Fibroblast of lung (primary cell): Measurements from ENCODE around the gene CLIP2. TPM values are rescaled to one million over a fixed set of nuclear protein-coding genes. Genes with fewer than 3 reads are reported as not detected.
"Not testable (repeated sequence)": the region's sequence is repeated elsewhere in the genome, so short reads cannot be mapped to it uniquely, and the experiment has no call there.

Experiments used
- DNase-seq, 2 donors: peaks; one replicate each; pipeline versions ENCODE4 v3.0.0 to v3.0.0-alpha.2; 2010; ENCODE audit warnings: low read depth in 2 of 2
- H2AFZ ChIP-seq: 2 replicates; pipeline ENCODE4 v1.5.1; 2012; ENCODE audit warnings: low read length, control low read depth, inconsistent platforms
- H3K27ac ChIP-seq: 2 replicates; pipeline ENCODE4 v1.5.1; 2011; ENCODE audit warnings: low read length, control low read depth; ENCODE audit not compliant: insufficient read depth
- H3K27me3 ChIP-seq: 2 replicates; pipeline ENCODE4 v1.5.1; 2011; ENCODE audit warnings: mild to moderate bottlenecking, low read length; ENCODE audit not compliant: control insufficient read depth, insufficient read depth
- H3K36me3 ChIP-seq: 2 replicates; pipeline ENCODE4 v1.5.1; 2011; ENCODE audit warnings: low read length; ENCODE audit not compliant: control insufficient read depth, insufficient read depth
- H3K4me1 ChIP-seq: 2 replicates; pipeline ENCODE4 v1.5.1; 2011; ENCODE audit warnings: low read length; ENCODE audit not compliant: control insufficient read depth, insufficient read depth; ENCODE audit errors: extremely low read depth
- H3K4me2 ChIP-seq: 2 replicates; pipeline ENCODE4 v1.5.1; 2011; ENCODE audit warnings: low read length, control low read depth; ENCODE audit not compliant: insufficient read depth; ENCODE audit errors: extremely low read depth
- H3K4me3 ChIP-seq, 4 experiments: fragments of 200-600 bp in 1 of 4; sonication (generic) in 1 of 4; replicated peaks in 1 of 4; 2 replicates each; pipeline ENCODE4 v1.5.1; 2011 to 2016; ENCODE audit warnings: low read length in 4 of 4, low read depth in 3 of 4, mild to moderate bottlenecking in 3 of 4, control low read depth in 2 of 4, inconsistent platforms in 1 of 4, mixed read lengths in 1 of 4; ENCODE audit not compliant: insufficient read depth in 1 of 4; ENCODE audit errors: control extremely low read depth in 1 of 4
- H3K79me2 ChIP-seq: 2 replicates; pipeline ENCODE4 v1.5.1; 2012; ENCODE audit warnings: mild to moderate bottlenecking, low read length, inconsistent platforms; ENCODE audit not compliant: control insufficient read depth, insufficient read depth
- H3K9ac ChIP-seq: 2 replicates; pipeline ENCODE4 v1.5.1; 2011; ENCODE audit warnings: mild to moderate bottlenecking, low read length, control low read depth; ENCODE audit not compliant: insufficient read depth
- H3K9me3 ChIP-seq: 2 replicates; pipeline ENCODE4 v1.5.1; 2012; ENCODE audit warnings: low read depth, low read length; ENCODE audit not compliant: control insufficient read depth, insufficient read depth
- H4K20me1 ChIP-seq: 2 replicates; pipeline ENCODE4 v1.5.1; 2011; ENCODE audit warnings: low read length; ENCODE audit not compliant: control insufficient read depth, insufficient read depth; ENCODE audit errors: extremely low read depth
- EZH2 ChIP-seq: IDR thresholded peaks from 2 replicates; pipeline ENCODE4 v1.5.1; 2012; ENCODE audit warnings: low read length, control low read depth, mild to moderate bottlenecking; ENCODE audit errors: missing control alignments
- polyA plus RNA-seq, 2 donors: library from polyadenylated mRNA; depleted of rRNA in 1 of 2; stranded (reverse) in 1 of 2; unstranded in 1 of 2; fragments of >200 nt; gene quantifications; 2 replicates each; pipeline ENCODE4 v1.2.1, GENCODE V29; 2011 to 2012; ENCODE audit warnings: missing spikeins in 1 of 2
- total RNA-seq: library from RNA; depleted of rRNA; stranded (reverse); fragments of >200 nt; gene quantifications from 2 replicates; pipeline ENCODE4 v1.2.1, GENCODE V29; 2014
- TF ChIP-seq, protein P1 (sequence below), 2 donors: IDR thresholded peaks in 1 of 2; conservative IDR thresholded peaks in 1 of 2; 1 replicate in 1 of 2; 2 replicates in 1 of 2; pipeline ENCODE4 v1.5.1; 2011 to 2012; ENCODE audit warnings: low read length in 2 of 2, control low read depth in 1 of 2, inconsistent platforms in 1 of 2, low read depth in 1 of 2, mild to moderate bottlenecking in 1 of 2

Gene CLIP2
- total and polyA plus RNA-seq, 2 donors (not counting 1 experiment from before 2014, with no cell fraction given) = 13.1 to 77.8 TPM

DNA sequence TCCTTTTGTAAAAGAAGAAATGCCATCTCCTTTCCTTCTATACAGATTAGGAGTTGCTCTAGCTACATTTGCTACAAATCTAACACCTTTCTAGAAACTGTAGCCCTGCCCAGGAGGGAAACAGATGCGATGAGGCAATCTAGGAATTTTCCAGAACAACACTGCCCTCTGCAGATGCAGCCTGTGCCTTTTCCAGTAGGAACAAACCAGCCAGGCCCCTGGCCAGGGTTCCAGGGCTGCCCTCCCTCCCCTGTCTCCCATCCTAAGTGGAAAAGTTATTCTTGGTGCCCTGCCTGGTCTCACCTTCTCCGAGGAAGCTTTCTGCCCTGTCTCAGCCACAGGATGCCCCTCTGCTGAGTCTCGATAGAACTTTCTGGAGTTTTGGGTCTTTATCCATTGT, 105.4 kb downstream of the CLIP2 start:
- not testable (repeated sequence) for H3K9me3 ChIP-seq, H4K20me1 ChIP-seq, H3K4me1 ChIP-seq, H3K79me2 ChIP-seq, H3K27ac ChIP-seq, H3K9ac ChIP-seq, H3K36me3 ChIP-seq, H3K4me2 ChIP-seq, H2AFZ ChIP-seq, H3K4me3 ChIP-seq, H3K27me3 ChIP-seq
- TF ChIP-seq, protein P1, sequence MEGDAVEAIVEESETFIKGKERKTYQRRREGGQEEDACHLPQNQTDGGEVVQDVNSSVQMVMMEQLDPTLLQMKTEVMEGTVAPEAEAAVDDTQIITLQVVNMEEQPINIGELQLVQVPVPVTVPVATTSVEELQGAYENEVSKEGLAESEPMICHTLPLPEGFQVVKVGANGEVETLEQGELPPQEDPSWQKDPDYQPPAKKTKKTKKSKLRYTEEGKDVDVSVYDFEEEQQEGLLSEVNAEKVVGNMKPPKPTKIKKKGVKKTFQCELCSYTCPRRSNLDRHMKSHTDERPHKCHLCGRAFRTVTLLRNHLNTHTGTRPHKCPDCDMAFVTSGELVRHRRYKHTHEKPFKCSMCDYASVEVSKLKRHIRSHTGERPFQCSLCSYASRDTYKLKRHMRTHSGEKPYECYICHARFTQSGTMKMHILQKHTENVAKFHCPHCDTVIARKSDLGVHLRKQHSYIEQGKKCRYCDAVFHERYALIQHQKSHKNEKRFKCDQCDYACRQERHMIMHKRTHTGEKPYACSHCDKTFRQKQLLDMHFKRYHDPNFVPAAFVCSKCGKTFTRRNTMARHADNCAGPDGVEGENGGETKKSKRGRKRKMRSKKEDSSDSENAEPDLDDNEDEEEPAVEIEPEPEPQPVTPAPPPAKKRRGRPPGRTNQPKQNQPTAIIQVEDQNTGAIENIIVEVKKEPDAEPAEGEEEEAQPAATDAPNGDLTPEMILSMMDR (conservative IDR thresholded peaks at IDR 0.05 in 1 of 2, IDR thresholded peaks at IDR 0.05 in 1 of 2; ENCODE audit: low read depth in 1 of 2, low read length in 2 of 2) = peak; percentile 31 to 51
- DNase-seq = peak in 1 of 2 donors; percentile 32

DNA sequence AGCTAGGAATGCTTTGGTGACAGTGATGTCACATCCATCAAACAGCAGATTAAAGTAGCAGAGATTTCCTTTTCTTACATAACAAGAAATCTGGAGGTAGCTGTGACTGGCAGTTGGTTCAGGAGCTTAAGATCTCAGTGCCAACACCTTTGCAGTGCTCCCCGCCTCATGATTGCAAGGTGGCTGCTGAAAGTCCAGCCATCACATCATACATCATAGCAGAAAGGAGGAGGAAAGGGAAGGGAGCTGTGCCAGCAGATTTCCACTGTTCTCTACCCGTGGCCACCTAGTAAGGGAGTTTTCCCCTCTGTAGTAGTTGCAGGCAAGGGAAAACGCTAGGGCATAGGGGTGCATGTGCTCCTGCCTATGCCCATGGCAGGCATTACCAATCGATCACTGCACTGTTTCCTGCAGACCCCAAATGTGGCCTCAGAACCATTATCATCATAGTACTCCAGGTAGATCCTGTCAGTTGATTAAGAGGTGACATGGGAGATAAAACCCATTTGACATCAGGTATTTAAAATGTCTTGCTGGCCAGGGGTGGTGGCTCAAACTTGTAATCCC, 106.6 kb downstream of the CLIP2 start:
- TF ChIP-seq EZH2 = no peak
- TF ChIP-seq, protein P1 (conservative IDR thresholded peaks at IDR 0.05 in 1 of 2, IDR thresholded peaks at IDR 0.05 in 1 of 2; ENCODE audit: low read depth in 1 of 2, low read length in 2 of 2) = no peak
- no peak for DNase-seq
- no peaks in the 10 kb centered on the region for H3K27me3 ChIP-seq
- H2AFZ ChIP-seq = no peak overlapping the region
- peaks cover 14% of the 10 kb centered on the region for H3K36me3 ChIP-seq
- H3K4me3 ChIP-seq = no peak overlapping the region
- H3K9me3 ChIP-seq = no peaks in the 10 kb centered on the region
- H3K4me1 ChIP-seq = no peaks in the 10 kb centered on the region
- H3K79me2 ChIP-seq = no peaks in the 10 kb centered on the region
- no peak overlapping the region for H3K27ac ChIP-seq
- no peak overlapping the region for H3K4me2 ChIP-seq
- no peaks in the 10 kb centered on the region for H4K20me1 ChIP-seq
- no peak overlapping the region for H3K9ac ChIP-seq

DNA sequence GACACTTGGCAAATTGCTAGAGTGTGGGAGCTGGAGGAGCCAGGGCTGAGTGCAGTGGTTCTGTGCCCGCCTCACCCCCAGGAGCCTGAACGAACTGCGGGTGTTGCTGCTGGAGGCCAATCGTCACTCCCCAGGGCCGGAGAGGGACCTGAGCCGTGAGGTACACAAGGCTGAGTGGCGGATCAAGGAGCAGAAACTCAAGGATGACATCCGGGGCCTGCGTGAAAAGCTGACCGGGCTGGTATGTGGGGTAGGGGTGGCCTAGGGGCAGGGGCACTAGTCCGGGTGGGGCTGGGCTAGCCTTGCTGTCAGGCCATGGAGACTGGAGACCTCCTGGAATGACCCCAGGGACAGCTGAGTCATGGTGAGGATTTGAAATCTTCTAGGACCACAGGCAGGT, 107.8 kb downstream of the CLIP2 start:
- no peak overlapping the region for H2AFZ ChIP-seq
- no peak overlapping the region for H3K9ac ChIP-seq
- no peak overlapping the region for H3K4me3 ChIP-seq
- H3K4me1 ChIP-seq = no peaks in the 10 kb centered on the region
- no peak for TF ChIP-seq EZH2
- TF ChIP-seq, protein P1 (conservative IDR thresholded peaks at IDR 0.05 in 1 of 2, IDR thresholded peaks at IDR 0.05 in 1 of 2; ENCODE audit: low read depth in 1 of 2, low read length in 2 of 2) = no peak
- no peak overlapping the region for H3K27ac ChIP-seq
- H3K4me2 ChIP-seq = no peak overlapping the region
- no peaks in the 10 kb centered on the region for H3K79me2 ChIP-seq
- H3K9me3 ChIP-seq = no peaks in the 10 kb centered on the region
- H3K27me3 ChIP-seq = no peaks in the 10 kb centered on the region
- no peak for DNase-seq
- H3K36me3 ChIP-seq = peaks cover 15% of the 10 kb centered on the region
- H4K20me1 ChIP-seq = no peaks in the 10 kb centered on the region
